Femur (tissue), 1 donor: ENCODE data around the gene RNF115.
"Not testable (repeated sequence)": the region's sequence is repeated elsewhere in the genome, so short reads cannot be mapped to it uniquely, and the experiment has no call there.

Source experiments
- DNase-seq: peaks from one replicate; pipeline ENCODE4 v3.0.0-alpha.2; 2017

RNF115 gene

DNA sequence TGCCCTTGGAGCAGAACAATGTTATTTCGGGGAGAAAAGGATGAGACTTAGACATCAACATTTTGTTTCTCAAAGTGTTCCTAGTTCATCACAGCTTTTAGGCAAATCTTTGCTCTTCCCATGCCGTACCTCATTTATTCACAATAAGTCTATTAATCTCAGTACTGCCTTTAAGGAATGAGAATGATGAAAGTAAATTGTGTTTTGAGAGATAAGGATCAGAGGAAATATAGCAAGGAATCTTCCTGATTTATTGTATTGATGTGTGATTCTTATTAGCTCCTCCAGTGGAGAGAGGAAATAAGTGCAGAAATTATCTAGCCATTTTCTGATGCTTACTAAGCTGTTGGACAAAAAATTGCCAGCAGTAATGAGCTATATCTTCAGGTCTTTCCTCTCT, 2.1 kb upstream of the RNF115 start:
- DNase-seq, result no peak

DNA sequence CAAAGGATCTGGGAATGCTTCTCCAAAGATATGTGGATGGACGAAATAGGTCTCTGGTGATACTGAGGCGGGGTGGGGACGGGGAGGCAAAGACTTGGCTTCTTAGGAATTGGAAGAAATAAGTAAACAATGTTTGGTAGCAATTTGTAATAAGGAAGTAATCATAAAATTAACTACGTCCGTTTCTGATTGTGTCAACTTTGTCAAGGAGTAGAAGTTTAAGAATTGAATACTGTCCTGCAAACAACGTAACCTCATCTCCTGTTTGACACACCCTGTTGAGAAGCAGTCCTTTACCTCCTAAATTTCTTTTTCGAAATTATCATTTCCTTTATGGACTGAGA, 576 bp upstream of the RNF115 start:
- DNase-seq, result no peak

DNA sequence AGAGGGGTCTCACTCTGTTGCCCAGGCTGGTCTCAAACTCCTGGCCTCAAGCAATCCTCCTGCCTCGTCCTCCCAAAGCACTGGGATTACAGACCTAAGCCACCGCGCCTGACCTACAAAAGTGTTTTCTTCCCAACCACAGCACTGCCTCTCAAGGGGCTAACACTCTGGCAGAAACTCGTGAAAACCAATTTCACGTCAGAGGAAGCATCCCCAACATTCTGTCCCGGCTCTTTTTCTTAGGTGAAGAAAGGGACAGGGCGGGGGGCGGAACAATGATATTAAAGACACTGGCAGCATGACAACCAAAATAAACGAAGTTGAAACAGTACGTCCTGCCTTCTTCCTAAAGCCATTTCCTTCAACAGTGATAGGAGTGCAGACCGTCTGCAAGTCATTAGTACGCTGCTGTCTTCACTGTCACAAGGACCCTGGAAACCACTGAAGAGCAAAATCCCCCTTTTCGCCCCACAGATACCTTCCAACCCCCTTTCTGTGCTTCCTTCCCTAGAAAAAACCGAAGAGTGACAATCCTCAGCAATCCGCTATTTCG, 1.0 kb downstream of the RNF115 start:
- DNase-seq, result not testable (repeated sequence)

DNA sequence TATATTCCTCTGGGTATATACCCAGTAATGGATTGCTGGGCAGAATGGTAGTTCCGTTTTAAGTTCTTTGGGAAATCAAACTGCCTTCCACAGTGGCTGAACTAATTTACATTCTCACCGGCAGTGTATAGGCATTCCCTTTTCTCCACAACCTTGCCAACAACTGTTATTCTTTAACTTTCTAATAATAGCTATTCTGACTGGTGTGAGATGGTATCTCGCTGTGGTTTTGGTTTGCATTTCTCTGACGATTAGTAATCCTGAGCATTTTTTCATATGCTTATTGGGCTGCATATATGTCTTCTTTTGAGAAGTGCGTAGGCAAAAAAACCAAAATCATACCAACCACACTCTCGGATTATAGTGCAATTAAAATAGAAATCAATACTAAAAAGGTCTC, 5.8 kb downstream of the RNF115 start:
- DNase-seq, result not testable (repeated sequence)

DNA sequence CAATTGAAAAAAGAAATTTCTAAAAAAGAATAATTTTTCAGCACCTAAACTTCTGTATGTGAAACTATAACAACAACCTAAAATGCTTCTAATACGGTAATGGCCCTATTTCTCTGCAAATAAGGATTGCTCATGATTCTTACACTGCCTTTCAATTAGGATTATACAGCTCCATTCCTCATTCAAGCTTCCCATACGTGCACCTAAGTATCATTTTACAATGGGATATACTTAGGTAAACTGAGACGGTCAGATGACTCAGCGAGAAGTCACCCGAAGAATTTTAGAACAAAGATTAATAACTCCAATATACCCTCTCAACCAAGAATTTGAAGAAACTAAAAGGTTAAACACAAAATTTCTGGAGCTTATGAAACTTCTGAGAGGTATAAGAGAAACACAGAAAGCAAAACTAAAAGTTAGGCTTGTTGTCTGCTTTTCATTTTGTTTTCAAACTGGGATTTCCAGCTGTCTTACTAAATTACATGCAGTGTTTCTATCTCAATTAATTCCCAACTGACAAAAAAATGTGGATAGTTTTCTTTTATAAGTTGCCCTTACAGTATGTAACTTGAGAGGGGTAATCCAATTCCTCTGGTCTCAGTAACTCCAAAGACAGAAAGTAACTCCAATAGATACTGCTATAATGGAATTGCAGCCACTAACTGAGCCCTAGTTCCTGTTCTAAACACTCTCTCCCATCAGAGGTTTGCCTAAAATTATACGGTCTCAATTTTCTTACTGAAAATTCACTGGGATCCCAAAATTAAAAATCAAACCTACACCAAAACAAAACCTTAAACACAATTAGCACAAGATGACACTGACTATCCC, 10.7 kb downstream of the RNF115 start:
- DNase-seq, result not testable (repeated sequence)

DNA sequence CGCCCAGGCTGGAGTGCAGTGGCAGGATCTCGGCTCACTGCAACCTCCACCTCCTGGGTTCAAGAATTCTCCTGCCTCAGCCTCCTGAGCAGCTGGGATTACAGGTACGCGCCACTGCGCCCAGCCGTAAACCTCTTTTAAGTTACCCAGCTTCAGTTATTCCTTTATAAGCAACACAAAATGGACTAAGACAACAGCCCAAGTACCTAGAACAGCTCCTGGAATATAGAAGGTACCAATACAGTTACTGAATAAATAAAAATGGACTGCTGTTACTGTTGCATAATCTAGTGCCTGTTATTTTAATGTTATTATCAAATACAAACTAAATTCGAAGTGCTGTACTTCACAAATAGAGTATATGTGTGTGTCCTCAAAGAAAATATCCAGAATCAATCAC, 17.1 kb downstream of the RNF115 start:
- DNase-seq, result no peak

DNA sequence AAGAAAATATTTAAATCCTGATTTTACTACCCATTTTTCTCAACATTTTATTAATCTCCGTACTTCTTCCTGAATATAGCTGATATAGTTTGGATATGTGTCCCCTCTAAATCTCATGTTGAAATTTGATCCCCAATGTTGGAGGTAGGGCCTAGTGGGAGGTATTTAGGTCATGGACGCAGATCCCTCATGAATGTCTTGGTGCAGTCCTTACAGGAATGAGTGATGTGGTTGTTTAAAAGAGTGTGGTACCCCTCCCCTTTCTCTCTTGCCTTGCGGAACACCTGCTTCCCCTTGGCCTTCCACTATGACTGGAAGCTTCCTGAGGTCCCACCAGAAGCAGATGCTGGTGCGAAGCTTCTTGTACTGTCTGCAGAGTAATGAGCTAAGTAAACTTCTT, 17.5 kb downstream of the RNF115 start:
- DNase-seq, result no peak

DNA sequence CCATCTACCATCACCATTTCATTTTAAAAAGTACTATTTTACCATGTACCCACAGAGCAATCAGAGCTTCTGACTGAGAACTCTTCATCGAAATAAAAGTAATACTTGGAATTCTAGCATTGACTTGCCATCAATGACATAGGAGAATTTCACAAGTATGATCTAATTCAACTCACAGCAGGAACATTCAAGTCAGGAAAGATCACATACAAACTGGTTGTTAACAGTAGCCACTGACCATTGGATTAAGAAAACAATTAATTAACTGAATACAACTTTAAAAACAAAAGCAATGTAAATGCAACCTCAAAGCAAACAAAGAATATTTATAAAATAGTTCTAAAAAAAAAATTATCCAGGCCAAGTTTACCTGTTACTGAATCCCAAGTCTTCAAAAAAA, 18.8 kb downstream of the RNF115 start:
- DNase-seq, result no peak

DNA sequence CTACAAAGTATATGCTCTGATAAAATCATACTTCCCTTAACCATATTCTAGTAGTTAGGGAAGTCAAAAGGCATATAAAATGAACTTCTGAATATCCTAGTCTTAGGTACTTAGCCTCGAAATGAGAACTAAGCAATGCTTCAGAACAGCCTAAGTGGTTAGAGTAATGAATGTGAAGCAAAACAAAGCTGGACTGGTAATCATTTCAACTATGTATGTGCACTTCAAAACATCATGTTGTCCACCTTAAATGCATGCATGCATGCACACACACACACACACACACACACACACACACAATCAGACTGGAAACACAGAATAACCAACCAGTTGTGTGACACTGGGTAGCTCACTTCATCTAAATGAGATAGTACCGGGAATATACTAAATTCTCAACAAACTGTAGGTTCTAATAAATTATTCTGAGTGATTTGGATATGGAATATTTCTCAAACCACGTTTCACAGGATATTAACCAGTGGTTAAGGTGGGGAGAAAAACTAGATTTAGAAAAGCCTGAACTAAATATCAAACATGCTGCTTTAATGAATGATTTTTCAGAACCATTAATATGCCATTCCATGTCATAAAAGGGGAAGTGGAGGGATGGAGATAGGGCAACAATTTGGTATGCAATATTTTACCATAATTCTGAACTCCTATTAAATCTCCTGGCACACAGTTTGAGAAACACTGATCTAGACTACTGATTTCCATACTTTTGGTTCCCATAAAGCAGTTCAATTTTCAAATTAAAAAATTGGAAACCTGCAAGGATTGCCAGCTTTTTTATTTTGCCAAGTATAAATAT, 19.5 kb downstream of the RNF115 start:
- no peak for DNase-seq

DNA sequence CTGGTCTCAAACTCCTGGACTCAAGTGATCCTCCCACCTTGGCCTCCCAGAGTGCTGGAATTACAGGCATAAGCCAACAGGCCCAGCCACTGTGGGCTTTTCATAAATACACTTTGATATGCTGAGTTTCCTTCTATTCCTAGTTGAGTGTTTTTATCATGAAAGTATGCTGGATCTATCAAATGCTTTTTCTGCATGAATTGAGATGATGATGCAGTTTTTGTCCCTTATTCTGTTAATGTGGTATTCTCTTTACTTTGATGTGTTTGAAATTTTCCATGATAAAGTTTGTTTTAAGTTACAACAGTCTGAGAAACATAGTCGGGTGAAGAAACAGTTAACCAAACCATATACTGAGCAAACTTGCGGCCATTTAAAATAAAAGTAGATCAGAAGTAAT, 24.1 kb downstream of the RNF115 start:
- no peak for DNase-seq

DNA sequence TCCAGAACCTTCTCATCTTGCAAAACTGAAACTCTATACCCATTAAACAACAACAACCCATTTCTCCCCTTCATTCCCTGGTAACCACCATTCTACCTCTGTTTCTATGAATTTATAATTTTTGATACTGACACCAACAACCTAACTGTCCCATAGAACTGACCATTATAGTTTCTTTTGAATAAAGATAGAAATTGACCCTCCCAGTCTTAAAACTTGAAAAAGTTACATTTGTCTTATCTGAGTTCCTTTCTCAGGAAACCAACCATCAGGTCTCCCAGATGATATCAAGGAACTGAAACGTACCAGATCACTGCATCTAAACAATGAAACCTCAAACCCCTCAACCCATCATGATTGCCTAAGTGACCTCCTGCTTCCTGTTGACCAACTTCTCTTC, 27.1 kb downstream of the RNF115 start:
- DNase-seq, result no peak

DNA sequence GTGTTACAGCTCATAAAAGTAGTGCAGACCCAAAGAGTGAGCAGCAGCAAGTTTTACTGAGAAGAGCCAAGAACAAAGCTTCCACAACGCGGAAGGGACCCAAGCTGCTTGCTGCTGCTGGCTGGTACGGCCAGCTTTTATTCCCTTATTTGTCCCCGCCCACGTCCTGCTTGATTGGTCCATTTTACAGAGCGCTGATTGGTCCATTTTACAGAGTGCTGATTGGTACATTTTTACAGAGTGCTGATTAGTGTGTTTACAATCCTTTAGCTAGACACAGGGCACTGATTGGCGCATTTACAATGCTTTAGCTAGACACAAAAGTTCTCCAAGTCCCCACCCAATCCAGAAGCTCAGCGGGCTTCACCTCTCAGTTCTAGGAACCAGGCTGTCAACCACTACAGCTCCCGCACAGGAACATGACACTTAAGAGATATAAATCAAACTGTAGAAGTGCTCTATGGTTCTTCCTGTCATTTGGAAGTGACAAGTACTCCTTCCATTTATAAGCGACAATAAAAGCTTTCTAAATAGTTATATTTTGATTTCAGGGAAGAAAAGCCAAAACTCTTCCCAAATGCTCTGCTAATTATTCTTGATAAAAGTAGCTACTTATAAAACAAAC, 28.5 kb downstream of the RNF115 start:
- DNase-seq, result no peak

DNA sequence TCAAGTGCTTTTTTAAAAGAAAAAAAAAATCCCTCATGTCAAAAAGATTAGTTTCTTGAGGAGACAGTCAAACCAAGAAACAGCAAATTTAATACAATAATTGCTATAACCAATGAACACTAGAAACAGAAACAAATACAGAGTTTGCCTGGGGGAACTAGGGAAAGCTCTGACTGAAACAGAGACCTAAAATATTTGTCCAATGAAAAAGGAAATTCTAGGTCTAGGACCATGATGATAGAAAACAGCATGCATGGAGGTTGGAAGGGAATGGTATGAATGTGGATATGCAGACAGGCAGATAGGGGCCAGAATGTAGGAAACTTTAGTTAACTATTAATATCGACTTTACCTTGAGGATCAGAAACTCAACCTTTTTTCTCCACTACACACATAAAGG, 31.4 kb downstream of the RNF115 start:
- DNase-seq, result no peak

DNA sequence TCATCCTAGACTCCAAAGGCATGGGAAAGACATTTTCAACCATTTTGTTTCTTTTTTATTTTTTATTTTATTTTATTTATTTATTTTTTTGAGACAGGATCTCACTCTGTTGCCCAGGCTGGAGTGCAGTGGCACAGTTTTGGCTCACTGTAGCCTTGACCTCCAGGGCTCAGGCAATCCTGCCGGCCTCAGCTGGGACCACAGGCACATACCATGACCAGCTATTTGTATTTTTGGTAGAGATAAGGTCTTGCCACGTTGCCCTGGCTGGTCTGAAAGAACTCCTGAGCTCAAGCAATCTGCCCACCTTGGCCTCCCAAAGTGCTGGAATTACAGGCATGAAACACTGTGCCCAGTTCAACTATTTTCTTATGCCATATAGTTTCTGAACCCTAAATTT, 32.0 kb downstream of the RNF115 start:
- not testable (repeated sequence) for DNase-seq

DNA sequence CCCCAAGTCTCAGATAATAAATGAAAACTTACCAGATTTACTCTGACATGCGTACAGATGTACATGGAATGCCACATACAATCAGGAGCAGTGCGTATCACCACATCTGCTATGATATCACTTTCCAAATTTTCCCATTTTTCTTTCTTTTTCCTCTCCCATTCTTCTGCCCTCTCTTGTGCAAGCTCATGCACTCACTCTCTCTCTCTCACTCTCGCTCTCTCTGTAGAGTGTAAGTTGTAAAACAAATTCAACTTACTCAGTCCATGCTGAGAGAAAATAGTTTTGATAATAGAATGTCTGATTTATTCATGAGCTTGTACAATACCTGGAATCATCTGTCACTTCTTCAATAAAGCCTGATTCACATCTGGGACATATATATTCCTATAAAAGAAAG, 35.3 kb downstream of the RNF115 start:
- DNase-seq, result no peak

DNA sequence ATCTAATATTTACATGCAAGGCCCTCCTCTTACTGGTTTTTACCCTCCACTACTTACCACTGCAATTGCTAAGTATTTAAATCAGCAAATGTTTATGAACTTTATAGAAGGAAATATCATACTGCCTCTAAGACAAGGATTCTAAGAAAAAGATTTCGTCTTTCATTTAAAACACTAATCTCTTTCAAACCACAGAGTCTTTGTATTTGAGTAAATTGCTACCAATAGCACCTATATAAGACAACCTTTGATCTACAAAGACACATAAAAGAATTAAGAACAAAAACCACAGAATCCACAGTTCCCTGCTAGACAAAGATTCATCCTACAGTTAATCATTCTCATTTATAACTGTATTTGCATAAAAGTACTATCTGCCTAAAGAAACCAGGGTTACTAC, 37.6 kb downstream of the RNF115 start:
- no peak for DNase-seq

DNA sequence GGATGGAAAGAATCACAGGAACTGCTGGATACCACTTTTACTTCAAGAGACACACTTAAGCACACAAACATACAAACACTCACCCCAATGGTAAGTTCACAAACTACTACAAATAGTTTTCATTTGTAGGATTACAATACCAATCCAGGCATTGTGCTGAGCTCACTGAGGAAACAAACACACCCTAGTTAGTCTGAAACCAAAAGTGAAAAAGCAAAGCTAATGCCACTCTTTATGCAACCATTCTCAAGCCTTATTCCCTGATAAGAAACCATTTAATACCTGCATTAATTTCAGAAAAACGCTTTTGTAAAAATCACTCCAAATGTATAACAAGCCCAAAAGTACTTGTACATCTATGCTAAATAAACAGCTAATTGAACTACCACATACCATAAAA, 38.3 kb downstream of the RNF115 start:
- no peak for DNase-seq

DNA sequence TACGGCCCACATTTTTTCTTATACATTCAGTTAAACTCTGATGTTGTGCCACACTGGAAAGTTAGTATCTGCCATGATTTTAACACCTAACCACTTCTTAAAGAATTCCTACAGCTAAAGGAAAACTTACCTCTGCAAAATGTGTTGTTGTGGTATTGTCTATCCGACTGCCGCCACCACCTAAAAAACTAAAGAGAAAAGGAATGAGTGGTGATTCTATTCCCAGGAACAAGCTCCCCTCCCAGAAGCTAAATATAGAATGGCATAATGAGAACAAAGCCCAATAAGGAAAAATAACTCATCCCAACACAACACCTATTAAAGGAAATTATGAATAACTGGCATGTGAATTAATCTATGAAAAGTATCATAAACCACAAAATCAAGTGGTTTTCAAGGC, 39.5 kb downstream of the RNF115 start:
- DNase-seq, result no peak

DNA sequence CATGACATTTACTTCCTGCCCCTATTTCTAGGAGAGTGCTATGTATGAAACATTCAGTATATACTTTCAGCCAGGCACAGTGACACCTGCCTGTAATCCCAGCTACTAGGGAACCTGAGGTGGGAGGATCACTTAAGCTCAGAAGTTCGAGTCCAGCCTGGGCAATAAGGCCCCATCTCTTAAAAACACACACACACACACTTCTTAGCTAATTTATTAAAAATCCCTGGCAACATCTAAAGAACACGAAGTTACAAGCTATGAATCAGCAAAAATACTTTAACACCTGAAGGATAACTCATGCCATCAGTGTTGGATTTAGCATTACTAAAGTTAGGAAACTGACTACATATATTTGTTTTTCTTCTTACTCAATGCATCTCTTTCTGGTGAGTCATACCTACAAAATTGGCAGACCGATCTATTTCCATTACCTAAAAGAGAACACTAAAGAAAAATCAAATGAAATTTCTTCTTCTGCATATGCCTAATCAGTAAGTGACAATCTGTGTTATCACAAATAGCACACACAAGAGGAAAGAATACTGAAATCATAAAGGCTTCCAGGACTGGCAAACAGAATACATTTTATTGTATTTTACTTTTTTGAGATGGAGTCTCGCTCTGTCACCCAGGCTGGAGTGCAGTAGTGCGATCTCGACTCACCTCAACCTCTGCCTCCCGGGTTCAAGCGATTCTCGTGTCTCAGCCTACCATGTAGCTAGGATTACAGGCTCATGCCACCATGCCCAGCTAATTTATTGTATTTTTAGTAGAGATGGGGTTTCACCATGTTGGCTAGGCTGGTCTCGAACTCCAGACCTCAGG, 41.4 kb downstream of the RNF115 start:
- no peak for DNase-seq

DNA sequence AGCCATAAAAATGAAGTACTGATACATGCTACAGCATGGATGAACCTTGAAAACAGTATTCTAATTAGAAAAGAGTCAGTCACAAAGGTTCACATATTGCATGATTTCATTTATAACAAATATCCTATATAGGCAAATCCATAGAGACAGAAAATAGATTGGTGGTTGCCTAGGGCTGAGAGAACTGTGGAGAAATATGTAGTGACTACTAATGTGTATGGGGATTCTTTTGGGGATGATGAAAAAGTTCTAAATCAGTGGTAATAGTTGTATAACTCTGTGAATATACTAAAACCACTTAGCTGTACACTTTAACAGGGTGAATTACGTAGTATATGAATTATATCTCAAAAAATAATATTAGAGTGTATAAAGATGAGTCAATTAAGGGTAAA, 45.8 kb downstream of the RNF115 start:
- no peak for DNase-seq

DNA sequence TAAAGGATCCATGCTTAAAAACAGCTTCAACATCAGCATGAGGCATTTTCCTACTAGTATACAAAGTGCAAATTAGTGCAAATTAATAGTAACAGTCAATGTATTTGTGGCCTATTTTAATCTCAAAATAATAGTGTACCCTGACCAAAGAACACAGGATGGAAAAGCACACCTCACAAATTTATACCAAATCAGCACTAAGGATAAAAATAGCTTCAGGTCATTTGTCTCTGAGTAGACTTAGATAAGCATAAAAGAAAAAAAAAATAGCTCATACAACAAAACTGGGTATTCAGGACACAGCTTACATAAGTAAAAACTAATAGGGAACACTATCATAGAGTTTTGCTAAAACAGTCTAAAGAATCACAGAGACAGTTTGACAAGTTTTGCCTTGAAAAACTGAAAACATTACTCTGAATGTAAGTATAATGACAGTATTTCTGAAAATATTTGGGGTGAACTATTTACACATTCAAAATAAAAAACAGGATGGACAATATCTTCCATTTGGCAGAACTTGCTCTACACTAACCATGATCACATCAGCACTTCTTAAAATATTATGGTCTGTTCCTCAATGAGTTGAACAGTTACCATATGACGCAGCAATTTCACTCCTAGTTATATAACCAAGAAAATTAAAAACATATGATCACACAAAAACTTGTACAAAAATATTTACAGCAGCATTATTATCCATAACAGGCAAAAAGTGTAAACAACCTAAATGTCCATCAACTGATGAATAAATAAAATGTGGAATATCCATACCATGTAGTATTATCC, 46.3 kb downstream of the RNF115 start:
- DNase-seq, result no peak

DNA sequence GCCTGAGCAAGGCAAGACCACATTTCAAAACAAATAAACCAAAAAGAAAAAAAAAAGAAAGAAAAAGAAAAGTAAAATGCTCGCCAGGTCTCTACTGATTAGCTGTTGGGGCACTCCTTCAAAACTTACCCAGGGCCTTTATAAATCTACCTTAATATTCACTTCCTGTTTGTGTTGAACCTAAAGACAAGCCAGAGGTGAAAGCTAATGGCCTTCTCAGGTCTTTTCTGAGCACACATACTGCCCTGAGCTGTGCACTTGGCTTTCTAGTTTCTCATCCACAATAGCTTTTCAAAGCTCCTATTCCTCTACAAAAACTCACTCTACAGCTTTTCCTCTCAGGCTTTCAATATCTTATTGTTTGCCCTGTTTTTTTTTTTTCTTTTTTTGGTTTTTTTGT, 50.5 kb downstream of the RNF115 start:
- no peak for DNase-seq
